K562 (cell line): Measurements from ENCODE around the gene KCNN4. TPM values are rescaled to one million over a fixed set of nuclear protein-coding genes. Genes with fewer than 3 reads are reported as not detected.

Experiments
- ARNT ChIP-seq, 2 experiments: fragments of 450-650 bp; IDR thresholded peaks; 2 replicates each; pipeline ENCODE4 v1.6.1; 2016; ENCODE audit warnings: mild to moderate bottlenecking in 1 of 2
- GATAD2B ChIP-seq: fragments of 450-650 bp; IDR thresholded peaks from 2 replicates; pipeline ENCODE4 v1.6.1; 2017; ENCODE audit warnings: mild to moderate bottlenecking, borderline replicate concordance
- IRF1 ChIP-seq: sonication (generic); formaldehyde crosslinking; IDR thresholded peaks from 2 replicates; pipeline ENCODE4 v1.8.0; 2022; ENCODE audit warnings: missing genetic modification reagents, mild to moderate bottlenecking, borderline replicate concordance
- MECOM ChIP-seq: fragments of 250-450 bp; sonication (Bioruptor Pico); IDR thresholded peaks from 2 replicates; pipeline ENCODE4 v1.8.0; 2022; ENCODE audit warnings: inconsistent platforms
- MEF2A ChIP-seq: IDR thresholded peaks from 2 replicates; pipeline ENCODE4 v1.6.1; 2011; ENCODE audit warnings: low read depth, mild to moderate bottlenecking, low read length, moderate library complexity; ENCODE audit not compliant: control insufficient read depth
- NFXL1 ChIP-seq: fragments of 450-650 bp; formaldehyde crosslinking; IDR thresholded peaks from 2 replicates; pipeline ENCODE4 v1.4.0; 2021; ENCODE audit warnings: mild to moderate bottlenecking
- NR3C1 ChIP-seq: sonication (generic); formaldehyde crosslinking; IDR thresholded peaks from 2 replicates; pipeline ENCODE4 v1.8.1; 2022; ENCODE audit warnings: missing genetic modification reagents
- PTTG1 ChIP-seq: fragments of 450-650 bp; IDR thresholded peaks from 2 replicates; pipeline ENCODE4 v1.6.1; 2016; ENCODE audit warnings: low read depth, mild to moderate bottlenecking, missing genetic modification characterization, missing compliant biosample characterization
- RAD21 ChIP-seq, 2 experiments: fragments of 250-450 bp in 1 of 2; fragments of 450-650 bp in 1 of 2; sonication (Bioruptor Pico) in 1 of 2; formaldehyde crosslinking in 1 of 2; IDR thresholded peaks in 1 of 2; conservative IDR thresholded peaks in 1 of 2; 2 replicates each; pipeline versions ENCODE4 v1.4.0 to v1.8.0; 2020 to 2022; ENCODE audit warnings: mild to moderate bottlenecking in 2 of 2, moderate library complexity in 1 of 2
- SMAD2 ChIP-seq: fragments of 150-350 bp; IDR thresholded peaks from 2 replicates; pipeline ENCODE4 v1.6.1; 2014; ENCODE audit warnings: low read depth, mild to moderate bottlenecking, low read length
- STAT6 ChIP-seq: sonication (generic); formaldehyde crosslinking; IDR thresholded peaks from 2 replicates; pipeline ENCODE4 v1.8.1; 2023; ENCODE audit warnings: mild to moderate bottlenecking, missing genetic modification reagents
- ZNF133 ChIP-seq: fragments of 250-450 bp; sonication (Bioruptor Pico); IDR thresholded peaks from 2 replicates; pipeline ENCODE4 v1.4.0; 2020; ENCODE audit warnings: mild to moderate bottlenecking
- ZNF436 ChIP-seq: fragments of 250-450, 450-650 bp; sonication (Bioruptor Pico); formaldehyde crosslinking; IDR thresholded peaks from 2 replicates; pipeline ENCODE4 v1.7.0; 2020; ENCODE audit warnings: mild to moderate bottlenecking
- polyA plus RNA-seq, 8 experiments: library from polyadenylated mRNA; depleted of rRNA in 4 of 8; stranded (reverse) in 5 of 8; unstranded in 3 of 8; fragments of >200 nt; fragmentation: Nextera tagmentation in 2 of 8; fragmentation: Illumina TruSeq in 1 of 8; extraction: Ambion mirVana in 2 of 8; extraction: Trizol in 1 of 8; gene quantifications; 2 replicates each; pipeline versions ENCODE4 v1.2.1 to v1.2.3, GENCODE V29; 2011 to 2014; ENCODE audit warnings: inconsistent platforms in 1 of 8, missing spikeins in 1 of 8
- total RNA-seq, 7 experiments: library from RNA; depleted of rRNA in 6 of 7; stranded (reverse); fragments of >200 nt in 6 of 7; fragmentation: Illumina TruSeq in 2 of 7; extraction: Trizol in 2 of 7; gene quantifications; 2 replicates each; pipeline versions ENCODE4 v1.2.1 to v1.2.3, GENCODE V29; 2011 to 2021; ENCODE audit warnings: low replicate concordance in 1 of 7
- TF ChIP-seq, protein P1 (sequence below): fragments of 250-450 bp; sonication (Bioruptor Pico); IDR thresholded peaks from 2 replicates; pipeline ENCODE4 v1.5.0; 2022; ENCODE audit warnings: mild to moderate bottlenecking

The KCNN4 gene
- total and polyA plus RNA-seq, 9 of the 15 experiments (the other 6 are each of a cell fraction or from before 2014, with no cell fraction given), result 0.53 to 37.7 (median 25.9) TPM

- no peak for TF ChIP-seq IRF1
- TF ChIP-seq MECOM (CRISPR knock-in tag), result no peak
- no peak for TF ChIP-seq PTTG1 (tag)
- no peak for TF ChIP-seq ZNF133 (CRISPR knock-in tag)
- TF ChIP-seq SMAD2, result no peak
- no peak for TF ChIP-seq NR3C1 (CRISPR knock-in tag)
- TF ChIP-seq RAD21 (CRISPR knock-in tag; conservative IDR thresholded peaks at IDR 0.05 in 1 of 2, IDR thresholded peaks at IDR 0.05 in 1 of 2), result no peak
- TF ChIP-seq, protein P1, sequence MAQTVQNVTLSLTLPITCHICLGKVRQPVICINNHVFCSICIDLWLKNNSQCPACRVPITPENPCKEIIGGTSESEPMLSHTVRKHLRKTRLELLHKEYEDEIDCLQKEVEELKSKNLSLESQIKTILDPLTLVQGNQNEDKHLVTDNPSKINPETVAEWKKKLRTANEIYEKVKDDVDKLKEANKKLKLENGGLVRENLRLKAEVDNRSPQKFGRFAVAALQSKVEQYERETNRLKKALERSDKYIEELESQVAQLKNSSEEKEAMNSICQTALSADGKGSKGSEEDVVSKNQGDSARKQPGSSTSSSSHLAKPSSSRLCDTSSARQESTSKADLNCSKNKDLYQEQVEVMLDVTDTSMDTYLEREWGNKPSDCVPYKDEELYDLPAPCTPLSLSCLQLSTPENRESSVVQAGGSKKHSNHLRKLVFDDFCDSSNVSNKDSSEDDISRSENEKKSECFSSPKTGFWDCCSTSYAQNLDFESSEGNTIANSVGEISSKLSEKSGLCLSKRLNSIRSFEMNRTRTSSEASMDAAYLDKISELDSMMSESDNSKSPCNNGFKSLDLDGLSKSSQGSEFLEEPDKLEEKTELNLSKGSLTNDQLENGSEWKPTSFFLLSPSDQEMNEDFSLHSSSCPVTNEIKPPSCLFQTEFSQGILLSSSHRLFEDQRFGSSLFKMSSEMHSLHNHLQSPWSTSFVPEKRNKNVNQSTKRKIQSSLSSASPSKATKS (CRISPR knock-in tag), result no peak
- peak; percentile 67; the same call in 1 of the 2 replicates for TF ChIP-seq STAT6 (CRISPR knock-in tag)
- no peak for TF ChIP-seq ZNF436
- TF ChIP-seq GATAD2B, result no peak
- TF ChIP-seq MEF2A, result no peak
- no peak for TF ChIP-seq NFXL1 (CRISPR knock-in tag)
- TF ChIP-seq ARNT (IDR thresholded peaks at IDR 0.05), result no peak
These were observed 26.1 kb downstream of the KCNN4 start, which contains the start of gene SMG9 (continued) for GRCh38 chr19:43754503-43755255.
